Neural cell (in vitro differentiated cells): ENCODE measurements around the gene KLHL10. TPM values are rescaled to one million over a fixed set of nuclear protein-coding genes. Genes with fewer than 3 reads are reported as not detected.

Source experiments
- H2AFZ ChIP-seq: fragments of 200-600, 300-800 bp; sonication (generic), shearing (Covaris generic); 2 replicates; pipeline ENCODE4 v1.6.0; 2014; ENCODE audit warnings: low read depth, mild to moderate bottlenecking, antibody characterized with exemption, low read length, moderate library complexity
- H3F3A ChIP-seq: fragments of 200-600 bp; shearing (Covaris generic); 2 replicates; pipeline ENCODE4 v1.6.1; 2016; ENCODE audit warnings: mild to moderate bottlenecking, moderate library complexity, mixed read lengths, antibody characterized with exemption, low read length; ENCODE audit not compliant: insufficient read depth, poor library complexity, severe bottlenecking
- H3K27ac ChIP-seq: fragments of 200-600, 300-800 bp; sonication (generic), shearing (Covaris generic); 2 replicates; pipeline ENCODE4 v1.5.1; 2014; ENCODE audit warnings: mild to moderate bottlenecking, low read length, moderate library complexity
- H3K27me3 ChIP-seq: fragments of 300-800, 200-600 bp; sonication (generic), shearing (Covaris generic); 2 replicates; pipeline ENCODE4 v1.6.0; 2014; ENCODE audit warnings: mild to moderate bottlenecking, low read depth, low read length, moderate library complexity; ENCODE audit not compliant: insufficient read depth
- H3K36me3 ChIP-seq: fragments of 300-800, 200-600 bp; sonication (generic), shearing (Covaris generic); 2 replicates; pipeline ENCODE4 v1.5.1; 2014; ENCODE audit warnings: mild to moderate bottlenecking, antibody characterized with exemption, low read length, moderate library complexity; ENCODE audit not compliant: insufficient read depth
- H3K4me2 ChIP-seq: fragments of 300-800, 200-600 bp; sonication (generic), shearing (Covaris generic); 2 replicates; pipeline ENCODE4 v1.6.0; 2014; ENCODE audit warnings: mild to moderate bottlenecking, low read length
- H3K4me3 ChIP-seq: fragments of 300-800, 200-600 bp; sonication (generic), shearing (Covaris generic); 2 replicates; pipeline ENCODE4 v1.5.1; 2014; ENCODE audit warnings: mild to moderate bottlenecking, low read length, moderate library complexity
- H3K79me2 ChIP-seq: fragments of 200-600 bp; shearing (Covaris generic); replicated peaks from 2 replicates; pipeline ENCODE4 v1.6.0; 2014; ENCODE audit warnings: mild to moderate bottlenecking, low read length, moderate library complexity; ENCODE audit not compliant: insufficient read depth
- H3K9ac ChIP-seq: fragments of 300-800, 200-600 bp; sonication (generic), shearing (Covaris generic); 2 replicates; pipeline ENCODE4 v1.6.1; 2016; ENCODE audit warnings: mild to moderate bottlenecking, low read length, mixed read lengths
- H3K9me2 ChIP-seq: fragments of 200-600 bp; shearing (Covaris generic); 2 replicates; pipeline ENCODE4 v1.6.1; 2016; ENCODE audit warnings: mild to moderate bottlenecking, low read length, mixed read lengths; ENCODE audit not compliant: insufficient read depth
- H3K9me3 ChIP-seq: fragments of 200-600, 300-800 bp; sonication (generic), shearing (Covaris generic); 2 replicates; pipeline ENCODE4 v1.6.1; 2016; ENCODE audit warnings: mild to moderate bottlenecking, mixed run types, low read length, moderate library complexity, mixed read lengths
- H4K20me1 ChIP-seq: fragments of 200-600 bp; shearing (Covaris generic); 2 replicates; pipeline ENCODE4 v1.6.1; 2016; ENCODE audit warnings: mild to moderate bottlenecking, mixed run types; ENCODE audit not compliant: insufficient read depth
- EP300 ChIP-seq: fragments of 450-650 bp; conservative IDR thresholded peaks from 2 replicates; pipeline ENCODE4 v1.6.1; 2014; ENCODE audit warnings: antibody characterized with exemption, mild to moderate bottlenecking, moderate library complexity; ENCODE audit not compliant: poor library complexity, severe bottlenecking
- EZH2 ChIP-seq: fragments of 200-600, 300-800 bp; shearing (Covaris generic), sonication (generic); IDR thresholded peaks from 2 replicates; pipeline ENCODE4 v1.6.1; 2014; ENCODE audit warnings: antibody characterized with exemption, low read length, borderline replicate concordance, mild to moderate bottlenecking; ENCODE audit not compliant: insufficient read depth, poor library complexity, severe bottlenecking
- MXI1 ChIP-seq: fragments of 450-650 bp; conservative IDR thresholded peaks from 2 replicates; pipeline ENCODE4 v1.6.1; 2014; ENCODE audit warnings: antibody characterized with exemption, mild to moderate bottlenecking; ENCODE audit not compliant: poor library complexity, severe bottlenecking
- POLR2AphosphoS5 ChIP-seq: IDR thresholded peaks from 2 replicates; pipeline ENCODE4 v1.6.1; 2012
- RAD21 ChIP-seq: fragments of 450-650 bp; conservative IDR thresholded peaks from 2 replicates; pipeline ENCODE4 v1.6.1; 2014; ENCODE audit warnings: antibody characterized with exemption, mild to moderate bottlenecking, moderate library complexity
- SMC3 ChIP-seq: fragments of 450-650 bp; conservative IDR thresholded peaks from 2 replicates; pipeline ENCODE4 v1.6.1; 2014; ENCODE audit warnings: antibody characterized with exemption, mild to moderate bottlenecking, moderate library complexity; ENCODE audit not compliant: poor library complexity
- TAF1 ChIP-seq: IDR thresholded peaks from 2 replicates; pipeline ENCODE4 v1.6.1; 2012; ENCODE audit warnings: low read depth
- polyA plus RNA-seq: library from polyadenylated mRNA; depleted of rRNA; stranded (reverse); fragments of >200 nt; gene quantifications from 2 replicates; pipeline ENCODE4 v1.2.3, GENCODE V29; 2014
- TF ChIP-seq, protein P1 (sequence below): IDR thresholded peaks from 2 replicates; pipeline ENCODE4 v1.6.1; 2012; ENCODE audit warnings: borderline replicate concordance
- TF ChIP-seq, protein P2 (sequence below): fragments of 450-650 bp; IDR thresholded peaks from 2 replicates; pipeline ENCODE4 v1.5.1; 2014; ENCODE audit warnings: antibody characterized with exemption, mild to moderate bottlenecking, moderate library complexity; ENCODE audit not compliant: poor library complexity, severe bottlenecking

KLHL10 gene
- polyA plus RNA-seq, 1 donor from 2014 or later, result not detected

DNA sequence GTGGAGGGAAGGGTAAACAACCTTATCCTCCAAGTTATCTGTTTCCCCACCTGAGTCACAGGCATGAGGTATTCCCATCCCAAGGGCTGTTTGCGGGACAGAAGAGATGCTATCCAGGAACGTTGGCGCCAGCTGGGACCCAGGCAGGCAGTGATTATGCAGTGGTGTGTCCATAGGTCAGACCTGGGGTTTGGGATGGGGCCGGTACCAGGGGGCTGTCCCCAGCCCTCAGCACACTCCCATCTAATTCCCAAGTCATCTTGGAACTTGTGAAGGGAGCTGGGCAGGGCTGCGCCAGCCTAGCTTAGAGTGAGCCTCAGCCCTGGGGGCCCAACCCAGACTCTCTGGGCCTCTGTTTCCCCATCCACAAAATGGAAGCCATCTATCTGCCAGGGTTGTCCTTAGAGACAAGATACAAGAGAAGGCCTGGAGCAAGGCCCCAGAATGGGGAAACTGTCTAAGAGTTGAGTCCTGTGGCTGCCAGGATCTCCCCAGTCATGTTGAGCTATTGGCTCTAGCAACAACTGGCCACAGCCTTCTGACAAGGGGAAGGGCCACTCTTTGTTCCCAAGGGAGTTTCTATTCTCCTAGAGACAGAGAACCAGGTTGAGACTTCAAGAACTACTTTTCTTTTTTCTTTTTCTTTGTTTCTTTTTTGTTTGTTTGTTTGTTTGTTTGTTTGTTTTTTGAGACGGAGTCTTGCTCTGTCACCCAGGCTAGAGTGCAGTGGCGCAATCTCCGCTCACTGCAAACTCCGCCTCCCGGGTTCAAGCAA, 41.3 kb upstream of the KLHL10 start (continued):
- TF ChIP-seq, protein P1, sequence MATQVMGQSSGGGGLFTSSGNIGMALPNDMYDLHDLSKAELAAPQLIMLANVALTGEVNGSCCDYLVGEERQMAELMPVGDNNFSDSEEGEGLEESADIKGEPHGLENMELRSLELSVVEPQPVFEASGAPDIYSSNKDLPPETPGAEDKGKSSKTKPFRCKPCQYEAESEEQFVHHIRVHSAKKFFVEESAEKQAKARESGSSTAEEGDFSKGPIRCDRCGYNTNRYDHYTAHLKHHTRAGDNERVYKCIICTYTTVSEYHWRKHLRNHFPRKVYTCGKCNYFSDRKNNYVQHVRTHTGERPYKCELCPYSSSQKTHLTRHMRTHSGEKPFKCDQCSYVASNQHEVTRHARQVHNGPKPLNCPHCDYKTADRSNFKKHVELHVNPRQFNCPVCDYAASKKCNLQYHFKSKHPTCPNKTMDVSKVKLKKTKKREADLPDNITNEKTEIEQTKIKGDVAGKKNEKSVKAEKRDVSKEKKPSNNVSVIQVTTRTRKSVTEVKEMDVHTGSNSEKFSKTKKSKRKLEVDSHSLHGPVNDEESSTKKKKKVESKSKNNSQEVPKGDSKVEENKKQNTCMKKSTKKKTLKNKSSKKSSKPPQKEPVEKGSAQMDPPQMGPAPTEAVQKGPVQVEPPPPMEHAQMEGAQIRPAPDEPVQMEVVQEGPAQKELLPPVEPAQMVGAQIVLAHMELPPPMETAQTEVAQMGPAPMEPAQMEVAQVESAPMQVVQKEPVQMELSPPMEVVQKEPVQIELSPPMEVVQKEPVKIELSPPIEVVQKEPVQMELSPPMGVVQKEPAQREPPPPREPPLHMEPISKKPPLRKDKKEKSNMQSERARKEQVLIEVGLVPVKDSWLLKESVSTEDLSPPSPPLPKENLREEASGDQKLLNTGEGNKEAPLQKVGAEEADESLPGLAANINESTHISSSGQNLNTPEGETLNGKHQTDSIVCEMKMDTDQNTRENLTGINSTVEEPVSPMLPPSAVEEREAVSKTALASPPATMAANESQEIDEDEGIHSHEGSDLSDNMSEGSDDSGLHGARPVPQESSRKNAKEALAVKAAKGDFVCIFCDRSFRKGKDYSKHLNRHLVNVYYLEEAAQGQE, result no peak

DNA sequence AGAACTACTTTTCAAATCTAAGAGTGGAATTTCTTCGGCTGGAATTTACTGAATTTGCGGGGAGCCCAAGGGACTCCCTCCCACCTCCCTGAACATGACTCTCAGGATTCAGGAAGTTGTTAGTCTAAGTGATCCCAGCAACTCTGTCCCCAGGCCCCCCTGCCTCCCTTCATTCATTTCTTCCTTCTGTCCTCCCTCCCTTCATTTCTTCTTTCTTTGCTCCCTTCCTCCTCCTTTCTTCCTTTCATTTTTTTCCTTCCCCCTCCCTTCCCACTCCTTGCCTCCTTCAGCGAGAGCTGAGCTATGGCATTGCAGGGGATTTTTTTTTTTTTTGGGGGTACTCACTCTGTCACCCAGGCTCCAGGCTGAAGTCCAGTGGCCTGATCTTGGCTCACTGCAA, 40.2 kb upstream of the KLHL10 start:
- no peak overlapping the region for H3K27ac ChIP-seq
- H3K9me3 ChIP-seq, result no peaks in the 10 kb centered on the region
- no peaks in the 10 kb centered on the region for H3K79me2 ChIP-seq
- H3K36me3 ChIP-seq, result no peaks in the 10 kb centered on the region
- TF ChIP-seq MXI1, result no peak
- TF ChIP-seq RAD21, result no peak
- no peak for TF ChIP-seq TAF1
- no peak for TF ChIP-seq EP300
- TF ChIP-seq, protein P1, result no peak
- no peak for TF ChIP-seq EZH2
- TF ChIP-seq POLR2AphosphoS5, result no peak
- TF ChIP-seq SMC3, result no peak
- TF ChIP-seq, protein P2, sequence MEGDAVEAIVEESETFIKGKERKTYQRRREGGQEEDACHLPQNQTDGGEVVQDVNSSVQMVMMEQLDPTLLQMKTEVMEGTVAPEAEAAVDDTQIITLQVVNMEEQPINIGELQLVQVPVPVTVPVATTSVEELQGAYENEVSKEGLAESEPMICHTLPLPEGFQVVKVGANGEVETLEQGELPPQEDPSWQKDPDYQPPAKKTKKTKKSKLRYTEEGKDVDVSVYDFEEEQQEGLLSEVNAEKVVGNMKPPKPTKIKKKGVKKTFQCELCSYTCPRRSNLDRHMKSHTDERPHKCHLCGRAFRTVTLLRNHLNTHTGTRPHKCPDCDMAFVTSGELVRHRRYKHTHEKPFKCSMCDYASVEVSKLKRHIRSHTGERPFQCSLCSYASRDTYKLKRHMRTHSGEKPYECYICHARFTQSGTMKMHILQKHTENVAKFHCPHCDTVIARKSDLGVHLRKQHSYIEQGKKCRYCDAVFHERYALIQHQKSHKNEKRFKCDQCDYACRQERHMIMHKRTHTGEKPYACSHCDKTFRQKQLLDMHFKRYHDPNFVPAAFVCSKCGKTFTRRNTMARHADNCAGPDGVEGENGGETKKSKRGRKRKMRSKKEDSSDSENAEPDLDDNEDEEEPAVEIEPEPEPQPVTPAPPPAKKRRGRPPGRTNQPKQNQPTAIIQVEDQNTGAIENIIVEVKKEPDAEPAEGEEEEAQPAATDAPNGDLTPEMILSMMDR, result no peak
- no peaks in the 10 kb centered on the region for H3K9me2 ChIP-seq
- no peaks in the 10 kb centered on the region for H3F3A ChIP-seq
- H3K9ac ChIP-seq, result no peak overlapping the region
- H3K27me3 ChIP-seq, result no peaks in the 10 kb centered on the region
- no peaks in the 10 kb centered on the region for H4K20me1 ChIP-seq
- H3K4me2 ChIP-seq, result no peak overlapping the region
- H3K4me3 ChIP-seq, result no peak overlapping the region
- H2AFZ ChIP-seq, result no peak overlapping the region
